ENCODE results near the gene CACNA1C. TPM values are rescaled to one million over a fixed set of nuclear protein-coding genes. Genes with fewer than 3 reads are reported as not detected.
A peak's percentile ranks its signal among the peaks of the same experiment; 100 is the strongest.

The CACNA1C gene
- total RNA-seq, 1 donor from 2014 or later: 0.51 TPM

DNA sequence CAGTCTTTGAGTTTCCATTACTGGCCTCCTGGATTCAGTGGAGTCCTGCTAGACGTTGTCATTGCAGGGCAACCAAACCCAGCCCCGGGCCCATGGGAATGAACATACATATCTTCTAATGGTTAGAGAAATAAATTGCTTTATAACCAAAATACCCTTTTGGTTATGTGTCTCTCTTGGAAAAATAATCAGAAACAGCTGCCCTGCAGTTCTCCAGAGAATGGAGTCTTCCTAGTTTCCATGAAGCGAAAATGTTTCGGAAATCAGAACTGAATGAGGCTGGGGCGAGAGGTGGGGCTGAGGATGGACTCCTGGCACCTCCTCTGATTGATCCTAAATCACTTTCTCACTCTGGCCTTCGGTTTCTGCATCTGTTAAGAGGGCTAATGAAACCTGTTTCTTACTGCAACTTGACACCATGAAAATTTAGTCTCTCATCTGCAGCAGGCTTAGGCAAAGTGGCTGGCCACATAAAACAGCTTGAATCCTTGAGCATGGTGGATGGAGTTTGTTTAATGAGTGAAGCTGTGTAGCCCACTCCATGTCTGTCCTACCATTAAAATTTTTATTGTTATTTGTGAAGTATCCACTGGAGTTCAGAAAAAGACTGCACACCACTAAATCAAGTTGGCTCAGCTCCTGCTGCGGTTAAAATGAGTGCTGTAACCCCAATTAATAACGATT, 198.9 kb downstream of the CACNA1C start:
- DNase-seq (ENCODE audit: low read depth in 2 of 2): no peak

GRCh38 chr12:2255311-2255710, 202.5 kb downstream of the CACNA1C start:
- no peak for DNase-seq (ENCODE audit: low read depth in 2 of 2)

- DNase-seq (ENCODE audit: low read depth in 2 of 2): peak; percentile 11 to 22
Measured at GRCh38 chr12:2255731-2256130, 202.9 kb downstream of the CACNA1C start.

GRCh38 chr12:2256453-2256852, 203.7 kb downstream of the CACNA1C start:
- no peak for DNase-seq (ENCODE audit: low read depth in 2 of 2)

DNA sequence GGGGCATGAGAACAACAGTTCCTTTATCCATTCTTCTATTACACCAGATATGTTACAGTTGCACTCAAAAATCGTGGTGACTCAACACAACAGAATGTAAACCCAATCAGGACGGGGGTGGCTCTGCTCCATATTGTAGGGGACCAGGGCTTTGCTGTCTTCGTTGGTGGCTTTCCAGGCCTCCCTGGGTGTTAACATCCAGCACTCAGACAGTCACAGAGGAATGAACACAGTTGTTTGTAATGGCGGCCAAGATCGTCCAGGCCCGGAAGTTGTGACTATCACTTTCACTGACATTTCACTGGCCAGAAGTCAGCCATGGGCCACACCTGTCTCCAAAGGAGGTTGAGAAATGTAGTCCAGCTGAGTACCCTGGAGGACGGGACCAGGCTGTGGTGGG, 204.1 kb downstream of the CACNA1C start:
- DNase-seq (ENCODE audit: low read depth in 2 of 2): no peak

DNA sequence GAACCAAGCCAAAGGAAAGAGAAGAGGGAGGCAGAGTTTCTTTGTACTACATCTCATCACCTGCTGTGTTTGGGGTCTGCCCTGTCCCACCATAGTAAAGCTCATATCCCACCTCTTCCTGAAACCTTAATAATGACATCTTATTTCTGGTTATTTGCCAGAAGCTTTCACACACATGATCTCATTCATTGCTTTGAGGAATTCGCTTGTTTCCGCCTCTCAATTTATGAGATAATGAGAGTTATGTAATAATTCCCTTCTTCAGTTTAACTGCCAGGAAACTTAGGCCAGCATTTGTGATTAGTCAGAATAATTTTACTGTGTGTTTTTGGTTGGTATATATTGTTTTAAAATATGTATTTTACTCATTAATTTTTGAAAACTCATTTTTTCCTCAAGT, 205.2 kb downstream of the CACNA1C start:
- DNase-seq (ENCODE audit: low read depth in 2 of 2): no peak

DNA sequence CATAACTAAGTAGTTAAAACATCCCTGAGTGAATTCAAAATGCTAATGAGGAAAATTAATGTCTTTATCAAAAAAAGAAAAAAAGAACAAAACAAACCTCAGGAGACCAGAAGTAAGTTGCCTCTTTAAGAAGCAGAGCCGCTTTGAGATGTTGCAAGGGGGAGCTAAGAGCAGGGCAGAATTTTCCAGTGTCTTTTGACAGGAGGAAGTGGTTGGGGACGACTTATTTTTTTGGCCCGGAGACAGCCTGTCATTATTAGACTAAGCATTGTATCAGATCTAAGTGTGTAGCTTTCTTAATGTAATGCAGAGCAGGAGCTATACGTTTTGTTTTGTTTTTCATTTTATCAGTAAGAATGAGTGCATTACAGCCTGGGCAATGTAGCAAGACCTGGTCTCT, 206.6 kb downstream of the CACNA1C start:
- DNase-seq (ENCODE audit: low read depth in 2 of 2): no peak

GRCh38 chr12:2260441-2260840, 207.7 kb downstream of the CACNA1C start:
- no peak for DNase-seq (ENCODE audit: low read depth in 2 of 2)

DNA sequence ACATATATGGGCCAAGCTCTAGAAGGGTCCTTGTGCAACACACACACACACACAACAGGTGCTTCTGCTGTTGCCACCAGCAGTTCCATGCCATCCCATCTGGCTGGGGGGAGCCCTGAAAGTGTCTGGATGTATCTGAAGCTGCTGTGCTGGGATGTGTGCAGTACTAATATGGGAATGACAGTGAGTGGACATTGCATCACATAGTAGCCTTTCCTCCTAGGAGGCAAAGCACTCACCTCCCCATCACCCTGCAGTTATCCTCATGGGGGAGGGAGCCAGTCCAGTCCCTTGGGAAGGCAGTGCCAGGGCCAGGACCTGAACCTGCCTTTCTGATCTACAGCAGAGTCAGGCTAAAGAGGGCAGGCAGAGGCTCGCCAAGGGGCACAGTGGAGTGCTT, 208.9 kb downstream of the CACNA1C start:
- DNase-seq (ENCODE audit: low read depth in 2 of 2): no peak

- no peak for DNase-seq (ENCODE audit: low read depth in 2 of 2)
Measured at GRCh38 chr12:2262449-2262848, 209.7 kb downstream of the CACNA1C start.

DNA sequence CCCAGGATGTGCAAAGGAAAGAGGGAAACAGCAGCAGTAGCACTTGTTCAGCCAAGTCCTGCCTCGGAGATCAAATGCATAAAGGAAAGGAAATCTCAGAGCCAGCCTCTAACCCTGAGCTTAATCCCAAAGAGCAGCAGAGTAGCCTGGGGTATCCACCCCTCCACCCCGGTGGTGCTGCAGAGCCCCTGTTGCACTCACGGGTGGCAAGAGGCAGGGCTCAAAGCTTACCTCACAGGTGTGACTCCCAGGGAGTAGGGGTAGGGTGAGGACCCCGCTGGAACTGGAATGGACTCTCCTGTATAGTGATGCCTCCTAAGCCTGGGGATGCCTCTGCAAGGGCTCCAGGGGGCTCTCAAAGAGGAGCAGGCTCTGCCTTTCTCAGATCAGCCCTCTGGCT, 211.1 kb downstream of the CACNA1C start:
- no peak for DNase-seq (ENCODE audit: low read depth in 2 of 2)

DNA sequence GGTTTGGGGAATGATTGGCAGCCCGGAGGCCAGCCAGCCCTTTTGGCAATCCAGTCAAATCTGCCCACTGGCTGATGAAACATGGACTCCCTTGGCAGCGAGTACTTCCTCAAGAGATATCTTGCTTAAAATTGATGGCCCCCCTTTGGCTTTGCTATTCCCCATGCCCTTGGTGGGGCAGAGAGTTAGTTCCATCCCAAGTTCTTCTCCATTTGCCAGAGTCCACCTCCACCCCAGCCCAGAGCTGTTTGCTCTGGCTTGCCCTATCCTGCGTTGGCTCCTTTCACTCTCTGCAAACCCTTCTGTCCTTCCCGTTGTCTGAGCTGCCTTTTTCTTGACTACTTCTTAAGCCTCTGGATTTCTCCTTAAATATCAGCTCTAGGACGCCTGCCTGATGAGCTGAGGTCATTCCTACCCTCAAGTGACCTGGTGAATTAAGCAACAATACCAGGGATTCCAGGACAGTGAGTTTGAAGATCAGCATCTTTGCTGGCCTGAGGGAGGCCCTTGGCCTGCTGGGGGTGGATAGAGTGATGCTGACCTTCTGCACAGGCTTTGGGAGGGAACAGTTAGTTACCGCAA, 212.0 kb downstream of the CACNA1C start:
- DNase-seq (ENCODE audit: low read depth in 2 of 2): no peak

GRCh38 chr12:2265461-2266167, 212.8 kb downstream of the CACNA1C start:
- no peak for DNase-seq (ENCODE audit: low read depth in 2 of 2)

GRCh38 chr12:2266666-2267620, 214.2 kb downstream of the CACNA1C start:
- no peak for DNase-seq (ENCODE audit: low read depth in 2 of 2)

DNA sequence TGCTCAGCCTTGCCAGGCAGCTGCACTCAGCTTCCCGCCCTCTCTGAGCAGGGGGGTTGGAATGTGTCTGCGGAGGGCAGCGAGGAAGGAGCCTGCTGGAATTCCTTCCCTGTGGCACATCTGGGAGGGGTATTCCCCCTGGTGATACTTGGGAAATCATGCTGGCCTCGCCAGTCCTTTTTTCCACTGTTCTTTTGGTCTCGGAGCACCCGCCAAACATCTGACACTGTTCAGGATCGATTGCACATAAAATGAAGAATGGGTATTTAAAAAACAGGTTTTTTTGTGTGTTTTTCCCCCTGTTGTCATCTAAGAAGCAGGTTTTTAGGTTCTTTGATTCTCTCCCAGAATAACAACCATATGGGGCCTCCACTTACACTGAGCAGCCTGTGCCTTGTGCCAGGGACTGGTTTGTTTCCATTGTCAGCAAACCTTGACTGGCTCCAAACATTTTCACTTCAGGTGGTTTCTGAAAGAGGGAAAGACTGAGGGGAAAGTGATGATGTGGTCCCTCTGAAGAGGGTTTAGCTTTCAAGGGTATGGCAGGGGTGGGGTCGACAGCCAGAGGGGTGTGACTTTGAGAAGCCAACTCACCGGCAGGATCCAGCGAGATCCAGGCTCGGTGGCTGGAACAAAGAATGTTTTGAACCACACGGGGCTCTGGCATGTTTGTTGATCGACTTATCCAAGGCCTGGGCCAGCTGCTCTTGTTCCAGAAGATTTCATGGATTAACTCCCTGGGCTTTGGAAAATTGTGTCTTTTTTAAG, 215.1 kb downstream of the CACNA1C start:
- DNase-seq (ENCODE audit: low read depth in 2 of 2): no peak

- DNase-seq (ENCODE audit: low read depth in 2 of 2): no peak
Measured at GRCh38 chr12:2268471-2269286, 215.9 kb downstream of the CACNA1C start.

DNA sequence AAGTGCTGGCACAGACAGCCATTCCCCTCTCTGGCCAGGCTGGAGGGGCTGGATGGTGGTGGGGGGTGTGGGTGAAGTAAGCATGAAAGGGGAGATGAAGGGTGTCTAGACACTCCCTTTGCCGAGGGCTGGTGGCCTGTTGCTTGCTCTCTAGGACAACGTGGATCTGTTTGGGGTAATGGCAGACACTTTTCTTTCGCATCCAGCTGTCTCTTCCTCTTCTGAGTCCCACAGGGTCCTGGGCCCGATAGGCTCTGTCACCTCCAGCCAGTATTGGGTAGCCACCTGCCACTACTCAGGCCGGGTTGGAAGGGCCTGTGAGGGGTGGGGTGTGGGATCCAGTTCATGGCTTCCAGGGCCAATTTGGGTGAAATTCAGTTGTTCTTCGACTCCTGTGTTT, 218.1 kb downstream of the CACNA1C start:
- no peak for DNase-seq (ENCODE audit: low read depth in 2 of 2)

- no peak for DNase-seq (ENCODE audit: low read depth in 2 of 2)
Measured at GRCh38 chr12:2271961-2272360, 219.2 kb downstream of the CACNA1C start.

- DNase-seq (ENCODE audit: low read depth in 2 of 2): no peak
Measured at GRCh38 chr12:2273288-2273687, 220.5 kb downstream of the CACNA1C start.

DNA sequence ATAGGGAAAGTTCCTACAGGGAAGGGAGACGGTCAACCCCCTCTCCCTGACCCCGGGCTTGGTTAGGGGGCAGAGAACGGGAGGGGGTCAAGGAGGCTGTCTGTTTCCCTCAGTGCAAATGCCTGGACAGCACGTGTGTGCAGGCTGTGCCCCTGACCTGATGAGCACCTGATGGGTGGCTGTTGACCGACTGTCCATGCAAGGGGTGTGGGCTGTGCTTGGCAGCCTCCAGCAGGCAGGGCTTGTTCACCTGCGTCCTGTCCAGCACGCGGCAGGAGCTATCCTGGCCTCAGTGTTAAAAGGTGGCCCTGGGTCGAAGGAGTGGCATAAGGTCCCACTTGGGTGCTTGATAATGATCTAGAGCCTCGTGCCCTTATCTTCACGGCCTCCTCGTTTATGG, 221.0 kb downstream of the CACNA1C start:
- DNase-seq (ENCODE audit: low read depth in 2 of 2): no peak
